GM20431 (cell line): Measurements from ENCODE around the gene FOXC2.

ENCODE experiments used
- in situ Hi-C: fragments of 300-500 bp; cut with MseI, MboI; formaldehyde crosslinking; loops from one replicate; pipeline ENCODE4 v1.15.0; 2020; ENCODE audit warnings: low sequenced_read_pairs; ENCODE audit not compliant: unreplicated experiment

Gene FOXC2

DNA sequence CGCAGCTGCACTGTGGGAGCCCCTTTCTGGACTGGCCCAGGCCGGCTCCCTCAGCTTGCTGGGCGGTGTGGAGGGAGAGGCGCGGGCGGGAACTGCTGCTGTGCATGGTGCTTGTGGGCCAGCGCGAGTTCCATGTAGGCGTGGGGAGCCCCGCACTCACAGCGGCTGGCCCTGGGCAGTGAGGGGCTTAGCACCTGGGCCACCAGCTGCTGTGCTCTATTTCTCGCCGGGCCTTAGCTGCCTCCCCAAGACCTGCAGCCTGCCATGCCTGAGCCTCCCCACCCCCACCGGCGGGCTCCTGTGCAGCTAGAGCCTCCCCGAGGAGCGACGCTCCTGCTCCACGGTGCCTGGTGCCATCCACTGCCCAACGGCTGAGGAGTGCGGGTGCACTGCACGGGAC, 13.3 kb upstream of the FOXC2 start:
- in situ Hi-C loops = loop anchor here (25.0 kb wide), 1 partner anchor 734 kb away; no protein-coding TSS in a partner anchor

DNA sequence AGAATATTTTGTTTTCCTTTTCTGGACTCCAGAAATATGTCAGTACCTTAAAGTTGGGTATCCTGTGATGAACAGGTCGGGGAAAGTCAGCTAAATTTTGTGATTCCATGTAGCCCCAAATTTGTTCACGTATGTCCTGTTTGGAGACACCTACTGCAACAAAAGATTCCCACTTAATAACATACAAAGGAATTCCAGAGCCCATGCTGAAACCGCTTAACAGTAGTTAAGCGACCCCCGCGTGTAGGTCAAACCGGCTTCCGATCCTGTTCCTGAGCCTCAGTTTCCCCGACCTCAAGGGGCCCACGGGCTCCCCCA, 12.1 kb upstream of the FOXC2 start:
- in situ Hi-C loops = loop anchor here (25.0 kb wide), 1 partner anchor 733 kb away; no protein-coding TSS in a partner anchor

DNA sequence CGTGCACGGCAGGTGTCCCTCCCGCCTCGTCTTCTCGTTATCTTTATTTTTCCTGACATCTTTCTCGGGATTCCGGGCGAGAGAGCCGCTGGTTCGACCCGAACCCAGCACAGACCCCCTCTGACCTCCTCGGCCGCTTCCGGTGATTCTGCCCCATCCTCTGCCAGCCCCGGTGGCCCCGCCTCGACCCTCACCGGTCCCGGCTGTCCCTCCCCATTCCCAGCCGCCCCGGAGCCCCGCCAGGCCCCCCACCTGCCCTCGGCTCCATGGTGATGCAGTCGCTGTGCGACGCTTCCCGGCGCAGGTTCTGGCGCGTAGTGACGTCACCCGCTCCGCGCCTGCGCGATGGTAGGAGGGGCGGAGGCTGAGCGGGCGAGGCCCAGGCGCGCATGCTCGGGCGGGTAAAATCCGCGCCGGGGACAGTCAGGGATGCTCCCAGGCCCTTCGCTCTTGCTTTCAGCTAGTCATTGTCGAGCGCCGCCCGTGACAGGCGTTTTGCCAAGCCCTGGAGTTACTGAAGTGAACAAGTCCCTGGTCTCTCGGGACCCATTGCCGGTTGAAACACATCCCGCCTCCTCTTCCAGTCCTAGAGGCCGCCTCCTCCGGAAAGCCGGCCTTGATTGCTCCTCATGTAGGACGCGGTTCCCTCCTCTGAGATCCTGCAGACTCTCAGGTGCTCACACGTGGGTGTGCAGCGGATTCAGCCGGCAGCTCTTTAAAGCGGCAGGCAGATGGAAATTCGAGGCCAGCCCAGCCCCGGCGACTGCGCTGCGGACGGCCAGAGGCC, 11.5 kb upstream of the FOXC2 start, which contains the start of gene MTHFSD:
TSS of gene MTHFSD (minus strand) at position 319 of the 787 bp plus-strand sequence. CDS start at position 268, 51 bp downstream.
- in situ Hi-C loops = loop anchor here (25.0 kb wide), 1 partner anchor 732 kb away; no protein-coding TSS in a partner anchor

- in situ Hi-C loops = loop anchor here (25.0 kb wide), 1 partner anchor 732 kb away; no protein-coding TSS in a partner anchor
Observed at GRCh38 chr16:86555704-86556075, 10.9 kb upstream of the FOXC2 start.

GRCh38 chr16:86556576-86556975, 10.1 kb upstream of the FOXC2 start:
- in situ Hi-C loops = loop anchor here (25.0 kb wide), 1 partner anchor 731 kb away; no protein-coding TSS in a partner anchor

DNA sequence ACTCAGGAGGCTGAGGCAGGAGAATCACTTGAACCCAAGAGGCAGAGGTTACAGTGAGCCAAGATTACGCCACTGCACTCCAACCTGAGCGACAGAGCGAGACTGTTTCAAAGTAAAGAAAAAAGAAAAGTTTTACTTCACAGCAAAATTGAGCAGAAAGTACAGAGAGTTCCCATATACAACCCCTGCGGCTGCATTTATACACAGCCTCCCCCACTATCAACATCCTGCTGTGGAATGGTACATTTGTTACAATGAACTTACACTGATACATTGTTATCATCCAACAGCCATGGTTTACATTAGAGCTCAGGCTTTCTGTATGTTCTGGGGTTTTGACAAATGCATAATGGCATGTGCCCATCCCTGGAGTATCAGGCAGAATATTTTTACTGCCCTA, 9.0 kb upstream of the FOXC2 start:
- in situ Hi-C loops = loop anchor here (25.0 kb wide), 1 partner anchor 730 kb away; no protein-coding TSS in a partner anchor

DNA sequence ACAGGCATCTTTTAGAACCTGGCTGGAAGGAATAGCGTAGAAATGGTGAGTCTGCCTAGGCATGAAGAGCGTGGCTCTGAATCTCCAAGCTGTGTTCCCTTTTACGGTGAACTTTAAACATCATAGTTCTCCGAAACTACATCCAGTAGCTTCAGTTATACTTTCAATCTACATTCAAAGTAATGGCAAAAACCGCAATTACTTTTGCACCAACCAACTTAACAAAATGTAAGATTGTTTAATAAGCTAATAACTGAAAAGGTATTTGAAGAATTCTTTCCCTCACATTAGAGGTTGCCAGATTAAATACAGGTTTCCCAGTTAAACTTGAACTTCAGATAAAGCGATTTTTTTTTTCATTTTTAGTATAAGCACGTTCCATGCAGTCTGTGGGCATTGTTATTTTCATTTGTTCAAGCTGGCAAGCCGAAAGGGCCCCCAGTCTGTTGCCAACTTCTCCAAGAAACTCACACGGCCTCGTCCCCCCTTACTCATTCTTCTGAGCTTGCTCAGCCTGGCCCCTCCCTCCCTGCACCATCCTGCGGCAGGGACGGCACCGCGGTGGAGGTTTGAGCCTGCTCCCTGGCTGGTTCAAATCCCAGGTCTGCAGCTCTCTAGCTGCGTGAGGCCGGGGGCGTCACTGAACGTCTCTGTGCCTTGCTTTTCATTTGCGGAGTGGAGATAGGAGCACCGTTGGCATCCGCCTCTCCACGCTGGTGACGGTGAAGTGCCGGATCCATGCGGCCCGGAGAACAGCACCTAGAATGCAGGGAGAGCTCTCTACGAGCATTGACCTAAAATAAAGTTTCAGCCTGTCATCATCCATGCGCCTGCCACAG, 8.1 kb upstream of the FOXC2 start:
- in situ Hi-C loops = loop anchor here (25.0 kb wide), 1 partner anchor 729 kb away; no protein-coding TSS in a partner anchor

DNA sequence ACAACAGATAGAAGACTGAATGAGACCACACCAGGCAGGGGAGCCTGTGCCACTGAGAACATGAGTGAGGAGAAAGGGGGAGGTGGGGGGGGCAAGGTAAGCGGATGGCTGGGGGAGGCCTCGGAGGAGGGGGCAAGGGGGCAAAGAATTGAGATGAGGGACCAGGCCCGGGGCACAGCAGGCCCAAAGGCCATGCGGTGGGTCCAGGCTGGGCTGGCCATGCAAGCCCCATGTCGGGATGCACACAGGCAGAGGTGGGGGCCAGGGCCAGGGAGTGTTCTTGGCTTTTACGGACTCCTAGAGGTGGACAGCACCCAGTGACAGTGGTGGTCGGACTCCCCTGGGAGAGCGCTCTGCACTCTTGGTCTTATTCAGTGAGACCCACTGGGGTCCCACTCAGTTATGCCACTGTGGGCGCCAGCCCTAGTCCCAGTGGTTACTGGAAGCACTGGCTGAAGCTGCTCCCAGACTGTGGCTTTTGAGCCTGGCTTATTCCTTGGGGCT, 6.8 kb upstream of the FOXC2 start:
- in situ Hi-C loops = loop anchor here (10.0 to 25.0 kb wide), 2 partner anchors 495 to 727 kb away; no protein-coding TSS in a partner anchor

GRCh38 chr16:86562356-86562755, 4.3 kb upstream of the FOXC2 start:
- in situ Hi-C loops = loop anchor here (10.0 to 25.0 kb wide), 2 partner anchors 492 to 725 kb away; no protein-coding TSS in a partner anchor

DNA sequence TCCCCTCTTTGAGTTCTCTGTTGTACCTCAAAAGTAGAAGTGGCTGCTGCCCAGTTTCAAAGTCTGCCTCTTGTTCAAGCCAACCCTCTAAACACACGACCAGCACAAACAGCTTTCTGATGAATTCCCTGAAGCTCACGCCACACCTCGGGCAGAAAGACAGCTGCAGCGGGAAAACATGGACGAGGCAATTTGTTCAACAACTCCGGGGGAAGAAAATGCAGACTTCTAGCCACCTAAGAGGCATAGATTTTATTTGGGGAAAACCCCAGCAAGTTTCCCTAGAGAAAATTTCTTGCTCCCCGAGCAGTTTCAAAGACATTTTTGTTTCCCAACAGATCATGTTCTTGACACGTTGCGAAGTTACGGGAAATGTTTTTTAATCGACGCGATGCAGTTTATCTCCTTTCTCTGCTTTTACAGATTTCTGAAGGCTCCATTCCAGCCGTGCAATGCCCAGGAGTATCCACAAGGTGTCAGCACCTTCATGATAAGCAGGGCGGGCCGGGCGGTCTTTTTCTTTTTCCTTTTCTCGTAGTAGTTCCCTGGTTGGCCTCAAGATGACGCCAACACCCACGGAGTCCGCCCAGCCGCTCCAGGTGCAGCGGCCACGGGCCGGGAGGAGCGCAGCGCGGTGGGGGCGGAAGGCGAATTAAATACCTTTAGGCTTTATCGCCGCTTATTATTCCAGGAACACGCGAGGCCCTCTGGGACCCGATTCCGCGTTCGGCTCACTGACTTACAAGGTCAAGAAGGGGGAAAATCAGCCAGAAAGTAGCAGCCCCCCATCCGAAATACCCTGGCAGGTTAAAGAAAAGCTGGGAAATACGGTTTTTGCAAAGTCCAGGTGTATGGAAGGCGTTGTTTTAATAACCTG, 2.9 kb upstream of the FOXC2 start:
- in situ Hi-C loops = loop anchor here (10.0 to 25.0 kb wide), 2 partner anchors 491 to 724 kb away; no protein-coding TSS in a partner anchor

GRCh38 chr16:86565181-86565631, 1.4 kb upstream of the FOXC2 start:
- in situ Hi-C loops = loop anchor here (10.0 to 25.0 kb wide), 2 partner anchors 490 to 722 kb away; no protein-coding TSS in a partner anchor

DNA sequence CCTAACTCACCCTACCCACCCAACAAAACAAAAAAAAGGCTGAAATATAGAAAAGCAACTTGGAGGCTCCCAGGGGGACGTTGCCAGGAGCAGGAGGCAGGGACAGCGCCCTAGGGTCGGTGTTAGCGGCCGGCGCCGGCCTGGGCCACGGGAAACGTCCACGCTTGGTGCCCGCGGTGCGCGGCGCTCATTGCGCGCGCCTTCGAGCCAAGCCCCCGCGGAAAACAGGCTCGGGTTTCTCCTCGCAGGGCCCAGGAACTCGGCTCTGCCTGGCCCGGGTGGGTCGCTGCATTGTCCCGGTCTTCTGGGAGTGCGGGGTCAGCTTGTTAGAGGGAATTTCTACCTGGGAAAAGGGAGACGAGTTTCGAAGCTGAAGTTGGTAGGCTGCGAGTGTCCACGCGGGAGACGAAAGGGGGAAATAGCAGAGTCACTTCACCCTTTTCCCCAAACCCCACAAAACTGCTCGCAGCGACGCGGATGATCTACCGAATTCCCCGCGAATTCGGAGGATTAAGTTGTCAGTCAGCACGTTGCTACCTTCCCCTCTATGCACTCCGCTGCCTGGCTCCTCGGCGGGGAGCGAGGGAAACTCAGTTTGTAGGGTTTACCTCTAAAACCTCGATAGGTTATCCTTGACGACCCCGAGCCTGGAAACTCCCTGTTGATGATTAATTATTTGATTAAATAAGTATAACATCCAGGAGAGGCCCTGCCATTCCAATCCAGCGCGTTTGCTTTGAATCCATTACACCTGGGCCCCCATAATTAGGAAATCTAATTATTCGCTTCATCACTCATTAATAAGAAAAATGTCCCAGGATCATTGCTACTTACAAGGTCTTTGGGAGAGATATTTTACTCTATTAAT, 751 bp upstream of the FOXC2 start:
- in situ Hi-C loops = loop anchor here (10.0 to 25.0 kb wide), 2 partner anchors 489 to 721 kb away; no protein-coding TSS in a partner anchor

GRCh38 chr16:86566966-86567700, 504 bp downstream of the FOXC2 start:
- in situ Hi-C loops = loop anchor here (10.0 to 25.0 kb wide), 2 partner anchors 488 to 720 kb away; no protein-coding TSS in a partner anchor

GRCh38 chr16:86567701-86568581, 1.3 kb downstream of the FOXC2 start:
- in situ Hi-C loops = loop anchor here (10.0 to 25.0 kb wide), 2 partner anchors 487 to 719 kb away; no protein-coding TSS in a partner anchor

DNA sequence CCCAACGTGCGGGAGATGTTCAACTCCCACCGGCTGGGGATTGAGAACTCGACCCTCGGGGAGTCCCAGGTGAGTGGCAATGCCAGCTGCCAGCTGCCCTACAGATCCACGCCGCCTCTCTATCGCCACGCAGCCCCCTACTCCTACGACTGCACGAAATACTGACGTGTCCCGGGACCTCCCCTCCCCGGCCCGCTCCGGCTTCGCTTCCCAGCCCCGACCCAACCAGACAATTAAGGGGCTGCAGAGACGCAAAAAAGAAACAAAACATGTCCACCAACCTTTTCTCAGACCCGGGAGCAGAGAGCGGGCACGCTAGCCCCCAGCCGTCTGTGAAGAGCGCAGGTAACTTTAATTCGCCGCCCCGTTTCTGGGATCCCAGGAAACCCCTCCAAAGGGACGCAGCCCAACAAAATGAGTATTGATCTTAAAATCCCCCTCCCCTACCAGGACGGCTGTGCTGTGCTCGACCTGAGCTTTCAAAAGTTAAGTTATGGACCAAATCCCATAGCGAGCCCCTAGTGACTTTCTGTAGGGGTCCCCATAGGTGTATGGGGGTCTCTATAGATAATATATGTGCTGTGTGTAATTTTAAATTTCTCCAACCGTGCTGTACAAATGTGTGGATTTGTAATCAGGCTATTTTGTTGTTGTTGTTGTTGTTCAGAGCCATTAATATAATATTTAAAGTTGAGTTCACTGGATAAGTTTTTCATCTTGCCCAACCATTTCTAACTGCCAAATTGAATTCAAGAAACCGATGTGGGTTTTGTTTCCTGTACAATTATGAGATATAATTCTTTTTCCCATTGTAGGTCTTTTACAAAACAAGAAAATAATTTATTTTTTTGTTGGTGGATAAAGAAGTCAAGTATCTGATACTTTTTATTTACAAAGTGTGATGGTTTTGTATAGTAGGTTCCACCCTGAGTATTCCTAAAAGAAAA, 2.3 kb downstream of the FOXC2 start:
- in situ Hi-C loops = loop anchor here (10.0 to 25.0 kb wide), 2 partner anchors 486 to 718 kb away; no protein-coding TSS in a partner anchor
